HG02884 (cell line): ENCODE data around the gene SSH2.
"Not testable (repeated sequence)": the region's sequence is repeated elsewhere in the genome, so short reads cannot be mapped to it uniquely, and the experiment has no call there.

Experiments used
- ATAC-seq: cut with Tn5 transposase; IDR thresholded peaks from one replicate; pipeline ENCODE4 v1.9.1; 2021; ENCODE audit warnings: mild to moderate bottlenecking, moderate library complexity; ENCODE audit not compliant: unreplicated experiment

SSH2 gene

GRCh38 chr17:29782917-29783316 lies 147.1 kb downstream of the SSH2 start:
- ATAC-seq, result no peak

- ATAC-seq, result not testable (repeated sequence)
These were observed 150.2 kb downstream of the SSH2 start for GRCh38 chr17:29779812-29780190.

GRCh38 chr17:29778956-29779811 lies 150.8 kb downstream of the SSH2 start:
- peak; percentile 72 for ATAC-seq

- ATAC-seq, result no peak
These were observed 152.4 kb downstream of the SSH2 start for GRCh38 chr17:29777663-29778062.

- ATAC-seq, result no peak
These were observed 154.0 kb downstream of the SSH2 start for GRCh38 chr17:29776026-29776425.

GRCh38 chr17:29772981-29773380 lies 157.0 kb downstream of the SSH2 start:
- ATAC-seq, result no peak

GRCh38 chr17:29771546-29771945 lies 158.5 kb downstream of the SSH2 start:
- ATAC-seq, result no peak

- no peak for ATAC-seq
These were observed 160.8 kb downstream of the SSH2 start for GRCh38 chr17:29769225-29769624.

GRCh38 chr17:29766796-29767327 lies 163.2 kb downstream of the SSH2 start:
- ATAC-seq, result no peak

GRCh38 chr17:29764748-29765147 lies 165.3 kb downstream of the SSH2 start:
- ATAC-seq, result no peak

GRCh38 chr17:29764217-29764616 lies 165.8 kb downstream of the SSH2 start:
- no peak for ATAC-seq

- no peak for ATAC-seq
These were observed 166.8 kb downstream of the SSH2 start for GRCh38 chr17:29763273-29763672.

GRCh38 chr17:29761040-29761761 lies 168.8 kb downstream of the SSH2 start:
- ATAC-seq, result peak; percentile 69

GRCh38 chr17:29760279-29761039 lies 169.6 kb downstream of the SSH2 start:
- ATAC-seq, result no peak

GRCh38 chr17:29758255-29758654 lies 171.8 kb downstream of the SSH2 start:
- ATAC-seq, result no peak

- ATAC-seq, result no peak
These were observed 172.2 kb downstream of the SSH2 start for GRCh38 chr17:29757788-29758187.

GRCh38 chr17:29753845-29754439 lies 176.1 kb downstream of the SSH2 start:
- no peak for ATAC-seq

- no peak for ATAC-seq
These were observed 180.8 kb downstream of the SSH2 start for GRCh38 chr17:29749045-29749825.

- ATAC-seq, result no peak
These were observed 181.6 kb downstream of the SSH2 start for GRCh38 chr17:29748400-29748799.

GRCh38 chr17:29747660-29748059 lies 182.4 kb downstream of the SSH2 start:
- no peak for ATAC-seq
